SK-N-SH (cell line): Measurements from ENCODE around the gene NR2C2. TPM values are rescaled to one million over a fixed set of nuclear protein-coding genes. Genes with fewer than 3 reads are reported as not detected.

Source experiments
- CTCF ChIA-PET: fragments of 300-600, 350-600 bp; formaldehyde crosslinking; extraction: SDS; loops from one replicate; lab custom pipeline; 2021; lab: Yijun Ruan, JAX
- POLR2A ChIA-PET: fragments of 350-600 bp; sonication (Branson Sonifier 250); formaldehyde crosslinking; extraction: SDS; loops from one replicate; lab custom pipeline; 2020; ENCODE audit warnings: antibody characterized with exemption, inconsistent platforms; lab: Yijun Ruan, JAX
- DNase-seq: peaks from one replicate; pipeline ENCODE4 v3.0.0; 2012
- H2AFZ ChIP-seq: fragments of 200-600 bp; sonication (generic); 2 replicates; pipeline ENCODE4 v1.8.1; 2016; ENCODE audit warnings: antibody characterized with exemption, mild to moderate bottlenecking, low read depth
- H3F3A ChIP-seq: fragments of 200-600 bp; sonication (generic); replicated peaks from 2 replicates; pipeline ENCODE3; 2016; ENCODE audit warnings: antibody characterized with exemption, mild to moderate bottlenecking; ENCODE audit not compliant: insufficient read depth
- H3K27ac ChIP-seq, 2 experiments: fragments of 200-500 bp in 1 of 2; fragments of 200-600 bp in 1 of 2; sonication (Bioruptor generic) in 1 of 2; sonication (generic), shearing (Covaris generic) in 1 of 2; 2 replicates each; pipeline versions ENCODE4 v1.5.1 to v1.6.1; 2014 to 2016; ENCODE audit warnings: low read depth in 2 of 2, inconsistent platforms in 1 of 2, low read length in 1 of 2, mild to moderate bottlenecking in 1 of 2, mixed read lengths in 1 of 2
- H3K27me3 ChIP-seq: fragments of 200-600 bp; sonication (generic), shearing (Covaris generic); 2 replicates; pipeline ENCODE4 v1.6.1; 2016; ENCODE audit warnings: mixed run types; ENCODE audit not compliant: insufficient read depth
- H3K36me3 ChIP-seq, 2 experiments: fragments of 200-500 bp in 1 of 2; fragments of 200-600 bp in 1 of 2; sonication (Bioruptor generic) in 1 of 2; sonication (generic) in 1 of 2; replicated peaks in 1 of 2; 2 replicates each; pipeline versions ENCODE3 to v1.5.1; 2014 to 2016; ENCODE audit warnings: low read length in 1 of 2, mild to moderate bottlenecking in 1 of 2; ENCODE audit not compliant: insufficient read depth in 2 of 2, control insufficient read depth in 1 of 2
- H3K4me1 ChIP-seq, 2 experiments: fragments of 200-500 bp in 1 of 2; fragments of 200-600 bp in 1 of 2; sonication (Bioruptor generic) in 1 of 2; sonication (generic), shearing (Covaris generic) in 1 of 2; 2 replicates each; pipeline versions ENCODE4 v1.5.1 to v1.6.1; 2014 to 2016; ENCODE audit warnings: low read depth in 1 of 2, low read length in 1 of 2, mixed run types in 1 of 2; ENCODE audit not compliant: insufficient read depth in 2 of 2, control insufficient read depth in 1 of 2
- H3K4me2 ChIP-seq: fragments of 200-600 bp; sonication (generic), shearing (Covaris generic); 2 replicates; pipeline ENCODE4 v1.6.1; 2017; ENCODE audit warnings: mixed run types
- H3K4me3 ChIP-seq, 2 experiments: fragments of 200-500 bp in 1 of 2; fragments of 200-600 bp in 1 of 2; sonication (Bioruptor generic) in 1 of 2; sonication (generic), shearing (Covaris generic) in 1 of 2; 2 replicates each; pipeline versions ENCODE4 v1.5.1 to v1.8.1; 2014 to 2016; ENCODE audit warnings: low read depth in 2 of 2, inconsistent platforms in 1 of 2, low read length in 1 of 2, mild to moderate bottlenecking in 1 of 2, mixed read lengths in 1 of 2, moderate library complexity in 1 of 2
- H3K79me2 ChIP-seq: fragments of 200-600 bp; sonication (generic); 2 replicates; pipeline ENCODE4 v1.8.1; 2017; ENCODE audit warnings: mild to moderate bottlenecking; ENCODE audit not compliant: insufficient read depth
- H3K9ac ChIP-seq: fragments of 200-600 bp; sonication (generic); 2 replicates; pipeline ENCODE4 v1.6.1; 2017; ENCODE audit warnings: mixed run types
- H3K9me2 ChIP-seq: fragments of 200-600 bp; sonication (generic); 2 replicates; pipeline ENCODE4 v1.6.1; 2017; ENCODE audit warnings: mixed run types
- H3K9me3 ChIP-seq: fragments of 200-600 bp; sonication (generic); 2 replicates; pipeline ENCODE4 v1.6.1; 2017; ENCODE audit warnings: mixed run types, mild to moderate bottlenecking, moderate library complexity
- H4K20me1 ChIP-seq: fragments of 200-600 bp; sonication (generic); 2 replicates; pipeline ENCODE4 v1.6.1; 2017; ENCODE audit warnings: mild to moderate bottlenecking, mixed run types; ENCODE audit not compliant: insufficient read depth
- EP300 ChIP-seq, 2 experiments: IDR thresholded peaks; 2 replicates each; pipeline versions ENCODE4 v1.4.0 to v1.6.1; 2012; ENCODE audit warnings: borderline replicate concordance in 1 of 2, low read depth in 1 of 2, low read length in 1 of 2
- EZH2phosphoT487 ChIP-seq: fragments of 200-600 bp; sonication (generic); IDR thresholded peaks from 2 replicates; pipeline ENCODE4 v1.6.1; 2017; ENCODE audit warnings: low read depth, mixed run types, mild to moderate bottlenecking, antibody characterized with exemption, moderate library complexity, borderline replicate concordance
- FOXJ3 ChIP-seq: sonication (generic); formaldehyde crosslinking; IDR thresholded peaks from 2 replicates; pipeline ENCODE4 v1.5.1; 2020; ENCODE audit warnings: mild to moderate bottlenecking, missing genetic modification reagents
- GABPA ChIP-seq: IDR thresholded peaks from 2 replicates; pipeline ENCODE4 v1.4.0; 2012; ENCODE audit warnings: low read depth, mild to moderate bottlenecking
- MEF2A ChIP-seq: IDR thresholded peaks from 2 replicates; pipeline ENCODE4 v1.4.0; 2012; ENCODE audit warnings: low read depth, borderline replicate concordance
- MXI1 ChIP-seq: IDR thresholded peaks from 2 replicates; pipeline ENCODE4 v1.6.1; 2012; ENCODE audit warnings: mild to moderate bottlenecking, low read depth, low read length, improper control_type of control experiment
- POLR2AphosphoS5 ChIP-seq: IDR thresholded peaks from 2 replicates; pipeline ENCODE4 v1.6.1; 2012; ENCODE audit warnings: low read depth, low read length
- RFX5 ChIP-seq: IDR thresholded peaks from 2 replicates; pipeline ENCODE4 v1.6.1; 2012; ENCODE audit warnings: mild to moderate bottlenecking, improper control_type of control experiment, low read length
- SIN3A ChIP-seq: IDR thresholded peaks from 2 replicates; pipeline ENCODE4 v1.6.1; 2012; ENCODE audit warnings: low read depth, mild to moderate bottlenecking, low read length, moderate library complexity, borderline replicate concordance
- SMC3 ChIP-seq: IDR thresholded peaks from 2 replicates; pipeline ENCODE4 v1.6.1; 2012; ENCODE audit warnings: low read depth, low read length, improper control_type of control experiment
- TAF1 ChIP-seq: IDR thresholded peaks from 2 replicates; pipeline ENCODE4 v1.6.1; 2012; ENCODE audit warnings: low read depth, mild to moderate bottlenecking, low read length, moderate library complexity, borderline replicate concordance
- TEAD4 ChIP-seq: IDR thresholded peaks from 2 replicates; pipeline ENCODE4 v1.4.0; 2012; ENCODE audit warnings: mild to moderate bottlenecking, borderline replicate concordance; ENCODE audit not compliant: insufficient read depth
- YY1 ChIP-seq: IDR thresholded peaks from 2 replicates; pipeline ENCODE4 v1.4.0; 2012; ENCODE audit warnings: low read depth, mild to moderate bottlenecking
- polyA plus RNA-seq, 3 experiments: library from polyadenylated mRNA; depleted of rRNA; stranded (reverse); fragments of >200 nt; gene quantifications; 2 replicates each; pipeline ENCODE4 v1.2.3, GENCODE V29; 2012
- TF ChIP-seq, protein P1 (sequence below): IDR thresholded peaks from 2 replicates; pipeline ENCODE4 v1.4.0; 2012; ENCODE audit warnings: low read depth, borderline replicate concordance
- TF ChIP-seq, protein P2 (sequence below): fragments of 150-350 bp; IDR thresholded peaks from 2 replicates; pipeline ENCODE4 v1.6.1; 2017; ENCODE audit warnings: antibody characterized with exemption, low read length, low read depth, borderline replicate concordance
- TF ChIP-seq, protein P3 (sequence below): fragments of 150-350 bp; IDR thresholded peaks from 2 replicates; pipeline ENCODE4 v1.6.1; 2016; ENCODE audit warnings: mild to moderate bottlenecking, low read depth, low read length
- TF ChIP-seq, protein P4 (sequence below): IDR thresholded peaks from 2 replicates; pipeline ENCODE4 v1.6.1; 2012; ENCODE audit warnings: mild to moderate bottlenecking, low read depth, low read length, moderate library complexity

NR2C2 gene
- polyA plus RNA-seq, 1 of the 3 experiments (the other 2 are of a cell fraction) = 13.1 TPM

DNA sequence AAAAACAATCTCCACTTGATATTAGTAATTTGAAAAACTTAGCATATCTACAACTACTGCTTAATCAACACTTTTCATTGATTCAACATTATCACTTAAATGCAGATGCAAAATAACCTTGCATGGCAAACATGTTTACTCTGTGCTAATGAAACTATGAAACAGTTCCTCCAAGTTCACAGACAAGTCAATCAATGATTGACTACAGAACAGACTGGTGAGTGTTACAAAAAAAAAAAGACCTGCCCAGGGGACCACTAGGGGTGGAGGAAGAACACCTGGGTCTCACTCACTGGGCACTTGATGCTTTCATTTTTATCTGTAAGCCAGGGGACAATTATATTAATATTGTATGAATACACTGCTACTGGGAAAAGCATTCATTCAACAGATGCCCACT, 4.3 kb upstream of the NR2C2 start:
- ChIA-PET CTCF (interaction anchor here (1.3 to 1.5 kb wide), 3 partner anchors 17 to 457 kb away, joined by 3 to 9 read pairs (median 7); no protein-coding TSS in a partner anchor), POLR2A (no interaction called here)
- no peaks in the 10 kb centered on the region for H3K9me2 ChIP-seq
- peaks cover 0 to 9% of the 10 kb centered on the region in 2 experiments; a peak in 2 of 4 replicates for H3K4me1 ChIP-seq
- TF ChIP-seq SMC3 (no peak), EZH2phosphoT487 (no peak), EP300 (IDR thresholded peaks at IDR 0.05; ENCODE audit: borderline replicate concordance in 1 of 2, low read depth in 1 of 2, low read length in 1 of 2) (no peak), YY1 (no peak), MEF2A (no peak), TAF1 (no peak), POLR2AphosphoS5 (no peak), GABPA (no peak), MXI1 (no peak), FOXJ3 (CRISPR knock-in tag) (no peak), RFX5 (no peak), SIN3A (no peak), TEAD4 (no peak)
- TF ChIP-seq, protein P1, sequence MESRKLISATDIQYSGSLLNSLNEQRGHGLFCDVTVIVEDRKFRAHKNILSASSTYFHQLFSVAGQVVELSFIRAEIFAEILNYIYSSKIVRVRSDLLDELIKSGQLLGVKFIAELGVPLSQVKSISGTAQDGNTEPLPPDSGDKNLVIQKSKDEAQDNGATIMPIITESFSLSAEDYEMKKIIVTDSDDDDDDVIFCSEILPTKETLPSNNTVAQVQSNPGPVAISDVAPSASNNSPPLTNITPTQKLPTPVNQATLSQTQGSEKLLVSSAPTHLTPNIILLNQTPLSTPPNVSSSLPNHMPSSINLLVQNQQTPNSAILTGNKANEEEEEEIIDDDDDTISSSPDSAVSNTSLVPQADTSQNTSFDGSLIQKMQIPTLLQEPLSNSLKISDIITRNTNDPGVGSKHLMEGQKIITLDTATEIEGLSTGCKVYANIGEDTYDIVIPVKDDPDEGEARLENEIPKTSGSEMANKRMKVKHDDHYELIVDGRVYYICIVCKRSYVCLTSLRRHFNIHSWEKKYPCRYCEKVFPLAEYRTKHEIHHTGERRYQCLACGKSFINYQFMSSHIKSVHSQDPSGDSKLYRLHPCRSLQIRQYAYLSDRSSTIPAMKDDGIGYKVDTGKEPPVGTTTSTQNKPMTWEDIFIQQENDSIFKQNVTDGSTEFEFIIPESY = no peak
- TF ChIP-seq, protein P2, sequence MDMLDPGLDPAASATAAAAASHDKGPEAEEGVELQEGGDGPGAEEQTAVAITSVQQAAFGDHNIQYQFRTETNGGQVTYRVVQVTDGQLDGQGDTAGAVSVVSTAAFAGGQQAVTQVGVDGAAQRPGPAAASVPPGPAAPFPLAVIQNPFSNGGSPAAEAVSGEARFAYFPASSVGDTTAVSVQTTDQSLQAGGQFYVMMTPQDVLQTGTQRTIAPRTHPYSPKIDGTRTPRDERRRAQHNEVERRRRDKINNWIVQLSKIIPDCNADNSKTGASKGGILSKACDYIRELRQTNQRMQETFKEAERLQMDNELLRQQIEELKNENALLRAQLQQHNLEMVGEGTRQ = no peak
- TF ChIP-seq, protein P3, sequence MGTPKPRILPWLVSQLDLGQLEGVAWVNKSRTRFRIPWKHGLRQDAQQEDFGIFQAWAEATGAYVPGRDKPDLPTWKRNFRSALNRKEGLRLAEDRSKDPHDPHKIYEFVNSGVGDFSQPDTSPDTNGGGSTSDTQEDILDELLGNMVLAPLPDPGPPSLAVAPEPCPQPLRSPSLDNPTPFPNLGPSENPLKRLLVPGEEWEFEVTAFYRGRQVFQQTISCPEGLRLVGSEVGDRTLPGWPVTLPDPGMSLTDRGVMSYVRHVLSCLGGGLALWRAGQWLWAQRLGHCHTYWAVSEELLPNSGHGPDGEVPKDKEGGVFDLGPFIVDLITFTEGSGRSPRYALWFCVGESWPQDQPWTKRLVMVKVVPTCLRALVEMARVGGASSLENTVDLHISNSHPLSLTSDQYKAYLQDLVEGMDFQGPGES = no peak
- TF ChIP-seq, protein P4, sequence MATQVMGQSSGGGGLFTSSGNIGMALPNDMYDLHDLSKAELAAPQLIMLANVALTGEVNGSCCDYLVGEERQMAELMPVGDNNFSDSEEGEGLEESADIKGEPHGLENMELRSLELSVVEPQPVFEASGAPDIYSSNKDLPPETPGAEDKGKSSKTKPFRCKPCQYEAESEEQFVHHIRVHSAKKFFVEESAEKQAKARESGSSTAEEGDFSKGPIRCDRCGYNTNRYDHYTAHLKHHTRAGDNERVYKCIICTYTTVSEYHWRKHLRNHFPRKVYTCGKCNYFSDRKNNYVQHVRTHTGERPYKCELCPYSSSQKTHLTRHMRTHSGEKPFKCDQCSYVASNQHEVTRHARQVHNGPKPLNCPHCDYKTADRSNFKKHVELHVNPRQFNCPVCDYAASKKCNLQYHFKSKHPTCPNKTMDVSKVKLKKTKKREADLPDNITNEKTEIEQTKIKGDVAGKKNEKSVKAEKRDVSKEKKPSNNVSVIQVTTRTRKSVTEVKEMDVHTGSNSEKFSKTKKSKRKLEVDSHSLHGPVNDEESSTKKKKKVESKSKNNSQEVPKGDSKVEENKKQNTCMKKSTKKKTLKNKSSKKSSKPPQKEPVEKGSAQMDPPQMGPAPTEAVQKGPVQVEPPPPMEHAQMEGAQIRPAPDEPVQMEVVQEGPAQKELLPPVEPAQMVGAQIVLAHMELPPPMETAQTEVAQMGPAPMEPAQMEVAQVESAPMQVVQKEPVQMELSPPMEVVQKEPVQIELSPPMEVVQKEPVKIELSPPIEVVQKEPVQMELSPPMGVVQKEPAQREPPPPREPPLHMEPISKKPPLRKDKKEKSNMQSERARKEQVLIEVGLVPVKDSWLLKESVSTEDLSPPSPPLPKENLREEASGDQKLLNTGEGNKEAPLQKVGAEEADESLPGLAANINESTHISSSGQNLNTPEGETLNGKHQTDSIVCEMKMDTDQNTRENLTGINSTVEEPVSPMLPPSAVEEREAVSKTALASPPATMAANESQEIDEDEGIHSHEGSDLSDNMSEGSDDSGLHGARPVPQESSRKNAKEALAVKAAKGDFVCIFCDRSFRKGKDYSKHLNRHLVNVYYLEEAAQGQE = no peak
- peaks cover 44% of the 10 kb centered on the region for H3K79me2 ChIP-seq
- H3K4me2 ChIP-seq = no peak overlapping the region
- H3K27ac ChIP-seq = no peak overlapping the region
- H2AFZ ChIP-seq = no peak overlapping the region
- peaks cover 10% of the 10 kb centered on the region for H3F3A ChIP-seq
- H3K36me3 ChIP-seq = peaks cover 24 to 34% of the 10 kb centered on the region in 2 experiments
- no peaks in the 10 kb centered on the region for H3K27me3 ChIP-seq
- H4K20me1 ChIP-seq = peaks cover 20% of the 10 kb centered on the region
- no peak overlapping the region for H3K9ac ChIP-seq
- DNase-seq = no peak
- H3K4me3 ChIP-seq = no peak overlapping the region
- no peaks in the 10 kb centered on the region for H3K9me3 ChIP-seq
